T-cell (primary cell): ENCODE measurements around the gene C1orf115. TPM values are rescaled to one million over a fixed set of nuclear protein-coding genes. Genes with fewer than 3 reads are reported as not detected.
A peak's percentile ranks its signal among the peaks of the same experiment; 100 is the strongest.

Source experiments
- ATAC-seq, 4 experiments: fragments of 200-7000 bp in 3 of 4; fragments of 150-1000 bp in 1 of 4; cut with Tn5 transposase; replicated peaks in 1 of 4; 1 replicate in 3 of 4; 2 replicates in 1 of 4; pipeline ENCODE4 v1.10.0; 2021; ENCODE audit warnings: moderate library complexity in 3 of 4, mild to moderate bottlenecking in 2 of 4, moderate number of reproducible peaks in 1 of 4
- CTCF ChIA-PET, 2 donors: fragments of 300-600 bp; sonication (Branson Sonifier 250); formaldehyde crosslinking; loops; one replicate each; lab custom pipeline; 2022; ENCODE audit warnings: antibody characterized with exemption in 2 of 2; lab: Charles Lee
- POLR2A ChIA-PET, 2 donors: fragments of 300-600 bp; sonication (Branson Sonifier 250); formaldehyde crosslinking; loops; one replicate each; lab custom pipeline; 2022; ENCODE audit warnings: antibody characterized with exemption in 2 of 2; lab: Charles Lee
- DNase-seq, 35 experiments: peaks; one replicate each; pipeline versions ENCODE4 v3.0.0 to v3.0.0-alpha.2; 2013 to 2023
- H3K27ac ChIP-seq: one replicate; pipeline ENCODE4 v1.5.1; 2013; ENCODE audit warnings: low read length
- H3K27me3 ChIP-seq, 2 experiments: replicated peaks in 1 of 2; 1 replicate in 1 of 2; 2 replicates in 1 of 2; pipeline versions ENCODE4 v1.6.1 to v1.7.0; 2013; ENCODE audit warnings: low read length in 1 of 2, mixed read lengths in 1 of 2; ENCODE audit not compliant: control insufficient read depth in 2 of 2, insufficient read depth in 2 of 2; ENCODE audit errors: extremely low read depth in 1 of 2
- H3K36me3 ChIP-seq, 2 donors: 1 replicate in 1 of 2; 2 replicates in 1 of 2; pipeline versions ENCODE4 v1.6.1 to v1.7.0; 2013; ENCODE audit warnings: low read length in 1 of 2; ENCODE audit not compliant: control insufficient read depth in 2 of 2, insufficient read depth in 1 of 2; ENCODE audit errors: extremely low read depth in 1 of 2
- H3K4me1 ChIP-seq, 2 experiments: 1 replicate in 1 of 2; 2 replicates in 1 of 2; pipeline versions ENCODE4 v1.6.1 to v1.7.0; 2013; ENCODE audit warnings: low read length in 2 of 2, mixed read lengths in 1 of 2; ENCODE audit not compliant: insufficient read depth in 2 of 2, control insufficient read depth in 1 of 2; ENCODE audit errors: extremely low read depth in 1 of 2
- H3K4me3 ChIP-seq, 2 donors: 1 replicate in 1 of 2; 2 replicates in 1 of 2; pipeline versions ENCODE4 v1.5.1 to v1.7.0; 2013; ENCODE audit warnings: mild to moderate bottlenecking in 2 of 2, low read length in 1 of 2, moderate library complexity in 1 of 2; ENCODE audit not compliant: control insufficient read depth in 1 of 2; ENCODE audit errors: extremely low read depth in 1 of 2
- H3K9me3 ChIP-seq: 2 replicates; pipeline ENCODE4 v1.7.0; 2013
- H3K27ac Mint-ChIP-seq, 2 donors: one replicate each; pipeline ENCODE4 v1.8.0; 2020 to 2021; ENCODE audit warnings: mild to moderate bottlenecking in 2 of 2, mixed read lengths in 2 of 2
- H3K27me3 Mint-ChIP-seq, 2 donors: one replicate each; pipeline ENCODE4 v1.8.0; 2021 to 2022; ENCODE audit warnings: mixed read lengths in 2 of 2
- H3K36me3 Mint-ChIP-seq: one replicate; pipeline ENCODE4 v1.8.0; 2021; ENCODE audit warnings: mixed read lengths
- H3K4me1 Mint-ChIP-seq, 3 donors: one replicate each; pipeline ENCODE4 v1.8.0; 2020 to 2022; ENCODE audit warnings: mixed read lengths in 3 of 3, mild to moderate bottlenecking in 1 of 3
- H3K4me3 Mint-ChIP-seq, 3 donors: one replicate each; pipeline ENCODE4 v1.8.0; 2020 to 2022; ENCODE audit warnings: mild to moderate bottlenecking in 3 of 3, mixed read lengths in 3 of 3, moderate library complexity in 3 of 3
- H3K9me3 Mint-ChIP-seq, 3 donors: one replicate each; pipeline ENCODE4 v1.8.0; 2020 to 2022; ENCODE audit warnings: mixed read lengths in 3 of 3
- WGBS: methylation state at CpG from one replicate; pipeline ENCODE4 v1.1.5; 2013; ENCODE audit warnings: missing lambda C conversion rate; ENCODE audit not compliant: insufficient coverage; 5-methylcytosine and 5-hydroxymethylcytosine counted together
- total RNA-seq, 35 experiments: library from RNA in 6 of 35; stranded (reverse) in 6 of 35; fragments of 120-200 nt in 1 of 35; gene quantifications; one replicate each; pipeline versions ENCODE4 v1.2.1 to v1.2.4 and lab custom pipeline; 2013 to 2026

C1orf115 gene
- 1 to 10 TPM in 4 of 5 donors, under 1 TPM in 1; 0.45 to 1.6 (median 1.3) TPM for total RNA-seq
- 1.5 TPM for total RNA-seq (2013)
- total RNA-seq (lab: John Stamatoyannopoulos, UW), result 0.33 to 4.2 (median 2.3) reads per million in 29 experiments

- Histone ChIP-seq H3K9me3 (no peaks in the 10 kb centered on the region), H3K27ac (no peak within 1 kb of the TSS), H3K4me3 (peak within 1 kb of the TSS; percentile 11 to 45), H3K36me3 (no peaks in the 10 kb centered on the region), H3K4me1 (peaks cover 3 to 11% of the 10 kb centered on the region in 2 experiments), H3K27me3 (peaks cover 0 to 17% of the 10 kb centered on the region in 2 experiments)
- peak within 1 kb of the TSS in 1 of 2 donors; percentile 69 for H3K27ac Mint-ChIP-seq
- 9% methylated on average over 88 of the region's 96 CpGs for WGBS
- peaks cover 5 to 14% of the 10 kb centered on the region in 2 donors for H3K27me3 Mint-ChIP-seq
- H3K4me3 Mint-ChIP-seq, result peak within 1 kb of the TSS; percentile 67 to 80 (median 78)
- no peaks in the 10 kb centered on the region for H3K9me3 Mint-ChIP-seq
- ATAC-seq, result peak; percentile 92 to 97 (median 94)
- H3K4me1 Mint-ChIP-seq, result peaks cover 4 to 10% (median 7%) of the 10 kb centered on the region in 3 donors
- H3K36me3 Mint-ChIP-seq, result no peaks in the 10 kb centered on the region
- CTCF ChIA-PET, result interaction anchor here in 1 of 2 donors (1.5 kb wide), 1 partner anchor 43 kb away, joined by 9 read pairs; no protein-coding TSS in a partner anchor
- DNase-seq, result peak; percentile 19 to 77 (median 56)
- POLR2A ChIA-PET, result no interaction called here
Observed at GRCh38 chr1:220690140-220691052, at the start of gene C1orf115. Gene C1orf115, plus strand, starts transcription at chr1:220690363. Its CDS starts 40 bp downstream, at chr1:220690403.

- H3K27ac Mint-ChIP-seq, result no peak overlapping the region
- Histone ChIP-seq H3K27ac (no peak overlapping the region), H3K9me3 (no peaks in the 10 kb centered on the region), H3K27me3 (peaks cover 0 to 11% of the 10 kb centered on the region in 2 experiments), H3K4me3 (no peak overlapping the region), H3K4me1 (no peaks in the 10 kb centered on the region), H3K36me3 (no peaks in the 10 kb centered on the region)
- CTCF ChIA-PET, result no interaction called here
- no peak for ATAC-seq
- WGBS, result 72% methylated on average over 3 of the region's 4 CpGs
- H3K9me3 Mint-ChIP-seq, result peaks cover 0 to 6% (median 0%) of the 10 kb centered on the region in 3 donors
- no peaks in the 10 kb centered on the region for H3K36me3 Mint-ChIP-seq
- no peak for DNase-seq
- no peaks in the 10 kb centered on the region for H3K4me1 Mint-ChIP-seq
- H3K4me3 Mint-ChIP-seq, result no peak overlapping the region
- POLR2A ChIA-PET, result no interaction called here
- H3K27me3 Mint-ChIP-seq, result peaks cover 3 to 16% of the 10 kb centered on the region in 2 donors
Observed at GRCh38 chr1:220642285-220642684, 47.9 kb upstream of the C1orf115 start.

GRCh38 chr1:220652995-220653394 lies 37.2 kb upstream of the C1orf115 start:
- H3K4me1 ChIP-seq, result no peaks in the 10 kb centered on the region
- no peak overlapping the region for H3K27ac Mint-ChIP-seq
- H3K9me3 Mint-ChIP-seq, result no peaks in the 10 kb centered on the region
- H3K27me3 Mint-ChIP-seq, result no peaks in the 10 kb centered on the region
- DNase-seq, result no peak
- peaks cover 0 to 2% of the 10 kb centered on the region in 2 experiments for H3K27me3 ChIP-seq
- no peaks in the 10 kb centered on the region for H3K36me3 ChIP-seq
- ChIA-PET POLR2A (no interaction called here), CTCF (no interaction called here)
- 95% methylated on average over 9 of the region's 13 CpGs for WGBS
- H3K9me3 ChIP-seq, result no peaks in the 10 kb centered on the region
- H3K27ac ChIP-seq, result no peak overlapping the region
- no peaks in the 10 kb centered on the region for H3K36me3 Mint-ChIP-seq
- H3K4me3 ChIP-seq, result no peak overlapping the region
- no peak for ATAC-seq
- no peak overlapping the region for H3K4me3 Mint-ChIP-seq
- no peaks in the 10 kb centered on the region for H3K4me1 Mint-ChIP-seq

- WGBS, result 64% methylated on average over 1 of the region's 1 CpG
- ATAC-seq (no peak), DNase-seq (no peak)
- no peaks in the 10 kb centered on the region for H3K9me3 Mint-ChIP-seq
- no peak overlapping the region for H3K27ac ChIP-seq
- H3K27me3 Mint-ChIP-seq, result peaks cover under 1 to 3% of the 10 kb centered on the region in 2 donors
- no peaks in the 10 kb centered on the region for H3K36me3 Mint-ChIP-seq
- H3K4me3 ChIP-seq, result no peak overlapping the region
- H3K27ac Mint-ChIP-seq, result no peak overlapping the region
- no peaks in the 10 kb centered on the region for H3K9me3 ChIP-seq
- CTCF ChIA-PET, result no interaction called here
- no peak overlapping the region for H3K4me3 Mint-ChIP-seq
- H3K4me1 Mint-ChIP-seq, result no peaks in the 10 kb centered on the region
- no peaks in the 10 kb centered on the region for H3K4me1 ChIP-seq
- POLR2A ChIA-PET, result no interaction called here
- H3K27me3 ChIP-seq, result peaks cover 0 to 2% of the 10 kb centered on the region in 2 experiments
- no peaks in the 10 kb centered on the region for H3K36me3 ChIP-seq
Observed at GRCh38 chr1:220655509-220655908, 34.7 kb upstream of the C1orf115 start.

GRCh38 chr1:220655961-220656740 lies 34.0 kb upstream of the C1orf115 start:
- CTCF ChIA-PET, result no interaction called here
- ATAC-seq (no peak), DNase-seq (no peak)
- Histone ChIP-seq H3K27me3 (peaks cover 0 to 2% of the 10 kb centered on the region in 2 experiments), H3K9me3 (no peaks in the 10 kb centered on the region), H3K27ac (no peak overlapping the region), H3K4me3 (no peak overlapping the region), H3K4me1 (no peaks in the 10 kb centered on the region), H3K36me3 (no peaks in the 10 kb centered on the region)
- H3K27ac Mint-ChIP-seq, result no peak overlapping the region
- H3K9me3 Mint-ChIP-seq, result no peaks in the 10 kb centered on the region
- H3K36me3 Mint-ChIP-seq, result no peaks in the 10 kb centered on the region
- POLR2A ChIA-PET, result no interaction called here
- H3K4me3 Mint-ChIP-seq, result no peak overlapping the region
- H3K27me3 Mint-ChIP-seq, result peaks cover 6 to 8% of the 10 kb centered on the region in 2 donors
- H3K4me1 Mint-ChIP-seq, result no peaks in the 10 kb centered on the region

- peaks cover 4 to 8% (median 7%) of the 10 kb centered on the region in 3 donors for H3K9me3 Mint-ChIP-seq
- ATAC-seq, result no peak
Observed at GRCh38 chr1:220666349-220666748, 23.8 kb upstream of the C1orf115 start.

More at GRCh38 chr1:220666349-220666748, 23.8 kb upstream of the C1orf115 start:
- Mint-ChIP-seq H3K27ac (no peak overlapping the region), H3K4me1 (no peaks in the 10 kb centered on the region), H3K4me3 (no peak overlapping the region), H3K27me3 (peaks cover 21 to 30% of the 10 kb centered on the region in 2 donors), H3K36me3 (no peaks in the 10 kb centered on the region)
- WGBS, result 93% methylated on average over 2 of the region's 3 CpGs
- Histone ChIP-seq H3K36me3 (no peaks in the 10 kb centered on the region), H3K9me3 (no peaks in the 10 kb centered on the region), H3K4me1 (no peaks in the 10 kb centered on the region), H3K4me3 (no peak overlapping the region), H3K27me3 (no peaks in the 10 kb centered on the region), H3K27ac (no peak overlapping the region)
- CTCF ChIA-PET, result no interaction called here
- DNase-seq, result no peak
- POLR2A ChIA-PET, result no interaction called here
